LNCAP (cell line): ENCODE measurements around the gene TMEM14A.
A peak's percentile ranks its signal among the peaks of the same experiment; 100 is the strongest.

ENCODE experiments used
- TF ChIP-seq, protein P1 (sequence below): fragments of 450-650 bp; IDR thresholded peaks from 2 replicates; pipeline ENCODE4 v1.5.1; 2017; ENCODE audit warnings: mild to moderate bottlenecking

The TMEM14A gene

DNA sequence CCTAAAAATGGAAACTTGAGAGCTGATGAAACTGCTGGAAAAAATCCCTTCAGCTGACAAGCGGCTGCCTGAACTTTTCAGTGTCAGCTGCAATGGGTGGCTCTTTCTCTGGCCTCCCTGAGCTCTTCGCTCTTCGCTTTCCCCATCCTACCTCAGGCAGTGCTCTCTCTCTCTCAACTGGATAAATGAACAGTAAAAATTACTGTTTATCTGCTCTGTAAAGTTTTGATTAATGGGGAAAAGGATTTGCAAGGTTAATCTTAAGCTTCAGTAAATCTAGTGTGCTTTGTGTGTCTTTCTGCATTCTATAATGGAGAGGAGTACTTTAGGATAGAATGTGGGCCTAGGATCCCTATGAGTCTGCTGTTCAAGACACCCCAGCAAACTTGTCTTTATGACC, 35.1 kb downstream of the TMEM14A start:
- TF ChIP-seq, protein P1, sequence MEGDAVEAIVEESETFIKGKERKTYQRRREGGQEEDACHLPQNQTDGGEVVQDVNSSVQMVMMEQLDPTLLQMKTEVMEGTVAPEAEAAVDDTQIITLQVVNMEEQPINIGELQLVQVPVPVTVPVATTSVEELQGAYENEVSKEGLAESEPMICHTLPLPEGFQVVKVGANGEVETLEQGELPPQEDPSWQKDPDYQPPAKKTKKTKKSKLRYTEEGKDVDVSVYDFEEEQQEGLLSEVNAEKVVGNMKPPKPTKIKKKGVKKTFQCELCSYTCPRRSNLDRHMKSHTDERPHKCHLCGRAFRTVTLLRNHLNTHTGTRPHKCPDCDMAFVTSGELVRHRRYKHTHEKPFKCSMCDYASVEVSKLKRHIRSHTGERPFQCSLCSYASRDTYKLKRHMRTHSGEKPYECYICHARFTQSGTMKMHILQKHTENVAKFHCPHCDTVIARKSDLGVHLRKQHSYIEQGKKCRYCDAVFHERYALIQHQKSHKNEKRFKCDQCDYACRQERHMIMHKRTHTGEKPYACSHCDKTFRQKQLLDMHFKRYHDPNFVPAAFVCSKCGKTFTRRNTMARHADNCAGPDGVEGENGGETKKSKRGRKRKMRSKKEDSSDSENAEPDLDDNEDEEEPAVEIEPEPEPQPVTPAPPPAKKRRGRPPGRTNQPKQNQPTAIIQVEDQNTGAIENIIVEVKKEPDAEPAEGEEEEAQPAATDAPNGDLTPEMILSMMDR, result no peak

DNA sequence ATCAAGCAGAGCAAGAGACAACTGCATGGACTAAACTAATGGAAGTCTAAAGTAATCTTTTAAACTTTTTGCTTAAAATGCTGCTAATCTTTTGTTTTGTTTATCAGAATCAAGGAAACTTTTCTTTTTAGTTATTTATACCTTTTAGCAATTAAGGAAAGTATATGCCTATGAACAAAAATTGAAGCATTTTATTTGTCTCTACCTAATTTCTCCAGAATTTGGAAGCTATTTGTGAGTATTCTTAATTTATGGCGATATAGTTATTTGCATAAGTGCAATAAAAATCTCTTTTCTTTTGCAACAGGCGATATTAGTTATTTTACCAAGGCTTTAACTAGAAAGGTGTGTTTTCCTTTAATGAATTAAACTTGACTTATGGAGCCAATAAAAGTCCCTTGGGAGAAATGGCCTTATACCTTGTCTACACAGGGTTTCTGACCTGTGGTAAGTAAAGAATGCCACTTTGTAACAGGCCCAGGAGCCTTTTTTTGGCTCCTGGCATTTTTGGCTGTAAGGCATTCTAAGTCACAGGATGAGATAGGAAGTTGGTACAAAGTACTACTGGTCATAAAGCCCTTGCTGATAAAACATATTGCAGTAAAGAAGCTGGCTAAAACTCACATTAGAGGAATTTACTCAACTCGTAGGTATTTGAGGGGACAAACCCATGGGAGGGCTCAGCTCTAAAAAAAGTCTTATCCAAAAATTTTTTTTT, 37.2 kb downstream of the TMEM14A start:
- TF ChIP-seq, protein P1, result no peak

DNA sequence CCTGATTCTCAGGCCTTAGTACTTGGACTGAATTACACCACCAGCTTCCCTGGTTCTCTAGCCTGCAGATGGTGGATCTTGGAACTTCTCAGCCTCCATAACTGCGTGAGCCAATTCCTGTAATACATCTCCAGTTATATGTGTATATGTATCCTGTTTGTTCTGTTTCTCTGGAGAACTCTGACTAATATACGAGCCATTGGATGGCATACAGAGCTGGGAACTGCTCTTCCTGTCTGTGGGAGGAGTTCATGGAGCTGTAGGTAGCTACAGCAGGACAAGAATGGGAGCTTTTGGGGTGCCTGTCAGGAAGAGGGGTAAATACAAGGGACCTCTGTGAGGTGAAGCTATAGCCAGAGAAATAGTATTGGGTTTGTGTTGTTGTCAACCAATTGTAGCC, 41.2 kb downstream of the TMEM14A start:
- TF ChIP-seq, protein P1, result no peak

GRCh38 chr6:52718550-52718949, 47.6 kb downstream of the TMEM14A start:
- TF ChIP-seq, protein P1, result no peak

DNA sequence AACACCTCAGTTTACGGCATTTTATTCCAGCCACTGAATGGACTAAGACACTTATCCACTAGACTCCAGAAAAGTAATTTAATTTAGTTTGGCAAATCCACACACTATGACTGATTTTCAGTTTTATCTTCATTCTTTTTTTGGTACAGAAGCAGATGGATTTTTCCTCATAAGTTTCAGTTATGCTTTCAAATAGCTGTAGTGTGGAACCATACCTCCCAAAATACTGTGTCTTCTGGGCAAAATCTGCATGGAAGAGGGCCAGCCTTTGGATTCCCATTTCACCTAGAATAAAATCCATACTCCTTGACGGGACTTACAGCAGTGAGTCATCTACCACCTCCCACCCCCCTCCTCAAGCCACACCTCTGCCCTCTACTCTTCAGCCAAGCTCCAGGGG, 49.4 kb downstream of the TMEM14A start:
- TF ChIP-seq, protein P1, result no peak

DNA sequence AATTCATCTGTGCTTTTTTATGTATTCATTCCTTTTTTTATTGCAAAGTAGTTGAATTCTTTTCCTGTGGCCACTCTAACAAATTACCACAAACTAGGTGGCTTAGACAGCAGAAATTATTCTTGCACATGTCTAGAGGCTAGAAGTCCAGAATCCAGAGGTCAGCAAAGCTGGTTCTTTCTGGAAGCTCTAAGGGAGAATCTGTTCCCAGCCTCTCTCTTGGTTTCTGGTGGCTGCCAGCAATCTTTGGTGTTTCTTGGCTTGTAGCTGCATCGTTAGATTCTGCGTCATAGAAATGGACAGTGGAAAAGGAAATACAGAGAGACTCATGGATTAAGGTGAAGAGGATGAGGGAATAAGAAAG, 53.1 kb downstream of the TMEM14A start:
- TF ChIP-seq, protein P1, result no peak

- TF ChIP-seq, protein P1, result peak; percentile 70
Measured at GRCh38 chr6:52724406-52725121, 53.7 kb downstream of the TMEM14A start.
